ENCODE results near the gene HYAL4. TPM values are rescaled to one million over a fixed set of nuclear protein-coding genes. Genes with fewer than 3 reads are reported as not detected.
"Not testable (repeated sequence)": the region's sequence is repeated elsewhere in the genome, so short reads cannot be mapped to it uniquely, and the experiment has no call there.

HYAL4 gene
- total and polyA plus RNA-seq, 5 donors from 2014 or later = not detected

DNA sequence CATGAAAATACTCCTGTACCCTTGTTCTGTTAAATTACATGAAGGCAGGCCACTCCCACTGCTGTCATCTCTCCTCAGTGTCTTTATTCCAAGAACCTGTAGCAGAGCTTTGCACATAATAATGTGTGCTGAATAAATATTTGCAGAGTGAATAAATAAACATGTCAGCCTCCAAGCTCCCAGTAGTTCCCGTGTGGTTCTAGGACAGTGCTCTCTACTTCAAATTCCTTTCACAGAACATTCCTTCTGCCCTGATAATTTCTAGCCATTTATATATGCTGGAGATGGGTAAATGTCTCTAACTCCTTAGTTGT, 20.3 kb upstream of the HYAL4 start:
- Histone ChIP-seq H3K27ac (ENCODE audit: insufficient read depth, low read length, poor library complexity, severe bottlenecking) (no peak overlapping the region), H3K4me3 (ENCODE audit: low read depth, low read length) (no peak overlapping the region), H3K27me3 (ENCODE audit: control insufficient read depth, insufficient read depth, low read length) (no peaks in the 10 kb centered on the region), H3K9me3 (ENCODE audit: control insufficient read depth in 2 of 2, low read length in 2 of 2) (no peaks in the 10 kb centered on the region), H3K4me1 (ENCODE audit: control insufficient read depth, insufficient read depth, low read length, poor library complexity, severe bottlenecking) (no peaks in the 10 kb centered on the region), H3K36me3 (ENCODE audit: control insufficient read depth, insufficient read depth, low read length) (no peaks in the 10 kb centered on the region)
- ATAC-seq (ENCODE audit: low read depth in 2 of 2) (no peak), DNase-seq (no peak)
- Mint-ChIP-seq H3K27me3 (no peaks in the 10 kb centered on the region), H3K27ac (no peak overlapping the region), H3K36me3 (no peaks in the 10 kb centered on the region), H3K4me1 (peaks cover 4 to 9% (median 7%) of the 10 kb centered on the region in 4 donors), H3K9me3 (peaks cover 0 to 2% (median 0%) of the 10 kb centered on the region in 7 donors), H3K4me3 (peak overlapping the region in 1 of 4 donors; percentile 2)

DNA sequence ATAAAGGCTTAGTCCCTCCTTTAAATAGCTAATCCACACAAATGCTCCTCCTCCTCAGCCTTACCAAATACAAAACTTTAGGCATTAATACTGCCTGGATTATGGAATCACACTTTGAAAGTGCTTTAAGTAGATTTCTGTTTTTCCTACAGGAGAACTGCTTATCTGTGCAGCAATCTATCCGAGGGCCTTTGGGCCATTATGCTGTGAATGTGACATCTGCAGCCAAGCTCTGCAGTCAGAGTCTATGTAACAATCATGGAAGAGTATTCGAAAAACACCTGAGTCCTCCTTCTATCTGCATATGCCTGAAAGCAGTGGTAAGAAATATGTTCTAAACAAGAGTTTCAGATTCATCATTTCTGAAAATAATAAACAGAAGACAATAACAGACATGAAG, 16.2 kb upstream of the HYAL4 start:
- peaks cover 9% of the 10 kb centered on the region for H3K27me3 Mint-ChIP-seq
- no peak overlapping the region for H3K4me3 ChIP-seq (ENCODE audit: low read depth, low read length)
- no peaks in the 10 kb centered on the region for H3K27me3 ChIP-seq (ENCODE audit: control insufficient read depth, insufficient read depth, low read length)
- H3K36me3 Mint-ChIP-seq = no peaks in the 10 kb centered on the region
- H3K9me3 ChIP-seq (ENCODE audit: control insufficient read depth in 2 of 2, low read length in 2 of 2) = no peaks in the 10 kb centered on the region
- H3K27ac ChIP-seq (ENCODE audit: insufficient read depth, low read length, poor library complexity, severe bottlenecking) = no peak overlapping the region
- peaks cover 4 to 9% (median 7%) of the 10 kb centered on the region in 4 donors for H3K4me1 Mint-ChIP-seq
- no peak for DNase-seq
- H3K27ac Mint-ChIP-seq = no peak overlapping the region
- H3K4me1 ChIP-seq (ENCODE audit: control insufficient read depth, insufficient read depth, low read length, poor library complexity, severe bottlenecking) = no peaks in the 10 kb centered on the region
- no peaks in the 10 kb centered on the region for H3K36me3 ChIP-seq (ENCODE audit: control insufficient read depth, insufficient read depth, low read length)
- H3K4me3 Mint-ChIP-seq = no peak overlapping the region
- ATAC-seq (ENCODE audit: low read depth in 2 of 2) = no peak
- peaks cover 0 to 5% (median 0%) of the 10 kb centered on the region in 7 donors for H3K9me3 Mint-ChIP-seq

DNA sequence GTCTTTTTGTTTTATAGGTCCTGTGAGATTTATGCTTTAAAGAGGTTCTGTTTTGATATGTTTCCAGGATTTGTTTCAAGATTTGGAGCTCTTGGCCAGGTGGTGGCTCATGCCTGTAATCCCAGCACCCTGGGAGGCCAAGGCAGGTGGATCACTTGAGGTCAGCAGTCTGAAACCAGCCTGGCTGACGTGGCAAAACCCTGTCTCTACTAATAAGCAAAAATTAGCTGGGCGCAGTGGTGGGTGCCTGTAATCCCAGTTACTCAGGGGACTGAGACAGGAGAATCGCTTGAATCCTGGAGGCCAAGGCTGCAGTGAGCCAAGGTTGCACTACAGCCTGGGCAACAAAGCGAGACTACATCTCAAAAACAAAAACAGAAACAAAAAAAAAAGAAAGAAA, 8.3 kb upstream of the HYAL4 start:
- Mint-ChIP-seq H3K36me3 (no peaks in the 10 kb centered on the region), H3K4me3 (no peak overlapping the region), H3K27me3 (peaks cover 14% of the 10 kb centered on the region), H3K4me1 (no peaks in the 10 kb centered on the region), H3K9me3 (peaks cover 0 to 15% (median 2%) of the 10 kb centered on the region in 7 donors), H3K27ac (no peak overlapping the region)
- H3K27me3 ChIP-seq (ENCODE audit: control insufficient read depth, insufficient read depth, low read length) = no peaks in the 10 kb centered on the region
- ATAC-seq (ENCODE audit: low read depth in 2 of 2) = no peak
- no peaks in the 10 kb centered on the region for H3K9me3 ChIP-seq (ENCODE audit: control insufficient read depth in 2 of 2, low read length in 2 of 2)
- H3K27ac ChIP-seq (ENCODE audit: insufficient read depth, low read length, poor library complexity, severe bottlenecking) = no peak overlapping the region
- no peak for DNase-seq
- H3K4me3 ChIP-seq (ENCODE audit: low read depth, low read length) = no peak overlapping the region
- no peaks in the 10 kb centered on the region for H3K4me1 ChIP-seq (ENCODE audit: control insufficient read depth, insufficient read depth, low read length, poor library complexity, severe bottlenecking)
- H3K36me3 ChIP-seq (ENCODE audit: control insufficient read depth, insufficient read depth, low read length) = no peaks in the 10 kb centered on the region

DNA sequence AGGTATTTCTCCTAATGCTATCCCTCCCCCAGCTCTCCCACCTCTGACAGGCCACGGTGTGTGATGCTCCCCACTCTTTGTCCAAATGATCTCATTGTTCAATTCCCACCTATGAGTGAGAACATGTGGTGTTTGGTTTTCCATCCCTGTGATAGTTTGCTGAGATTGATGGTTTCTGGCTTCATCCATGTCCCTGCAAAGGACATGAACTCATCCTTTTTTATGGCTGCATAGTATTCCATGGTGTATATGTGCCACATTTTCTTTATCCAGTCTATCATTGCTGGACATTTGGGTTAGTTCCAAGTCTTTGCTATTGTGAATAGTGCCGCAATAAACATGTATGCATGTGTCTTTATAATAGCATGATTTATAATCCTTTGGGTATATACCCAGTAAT, 5.9 kb upstream of the HYAL4 start:
- H3K27me3 Mint-ChIP-seq; H3K27ac Mint-ChIP-seq; DNase-seq; H3K9me3 ChIP-seq (ENCODE audit: control insufficient read depth in 2 of 2, low read length in 2 of 2); H3K36me3 ChIP-seq (ENCODE audit: control insufficient read depth, insufficient read depth, low read length); H3K4me1 Mint-ChIP-seq; H3K4me3 Mint-ChIP-seq; H3K27me3 ChIP-seq (ENCODE audit: control insufficient read depth, insufficient read depth, low read length); H3K4me1 ChIP-seq (ENCODE audit: control insufficient read depth, insufficient read depth, low read length, poor library complexity, severe bottlenecking); ATAC-seq (ENCODE audit: low read depth in 2 of 2); H3K36me3 Mint-ChIP-seq; H3K27ac ChIP-seq (ENCODE audit: insufficient read depth, low read length, poor library complexity, severe bottlenecking); H3K4me3 ChIP-seq (ENCODE audit: low read depth, low read length): not testable (repeated sequence)
- peaks cover 0 to 15% (median 2%) of the 10 kb centered on the region in 7 donors for H3K9me3 Mint-ChIP-seq

DNA sequence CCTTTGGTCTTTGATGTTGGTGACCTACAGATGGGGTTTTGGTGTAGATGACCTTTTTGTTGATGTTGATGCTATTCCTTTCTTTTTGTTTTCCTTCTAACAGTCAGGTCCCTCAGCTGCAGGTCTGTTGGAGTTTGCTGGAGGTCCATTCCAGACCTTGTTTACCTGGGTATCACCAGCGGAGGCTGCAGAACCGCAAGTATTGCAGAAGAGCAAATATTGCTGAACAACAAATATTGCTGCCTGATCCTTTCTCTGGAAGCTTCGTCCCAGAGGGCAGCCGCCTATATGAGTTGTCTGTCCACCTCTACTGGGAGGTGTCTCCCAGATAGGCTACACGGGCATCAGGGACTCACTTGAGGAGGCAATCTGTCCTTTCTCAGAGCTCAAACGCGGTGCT, 827 bp upstream of the HYAL4 start:
- H3K4me3 Mint-ChIP-seq = not testable (repeated sequence)
- peaks cover 0 to 12% (median 3%) of the 10 kb centered on the region in 7 donors for H3K9me3 Mint-ChIP-seq

DNA sequence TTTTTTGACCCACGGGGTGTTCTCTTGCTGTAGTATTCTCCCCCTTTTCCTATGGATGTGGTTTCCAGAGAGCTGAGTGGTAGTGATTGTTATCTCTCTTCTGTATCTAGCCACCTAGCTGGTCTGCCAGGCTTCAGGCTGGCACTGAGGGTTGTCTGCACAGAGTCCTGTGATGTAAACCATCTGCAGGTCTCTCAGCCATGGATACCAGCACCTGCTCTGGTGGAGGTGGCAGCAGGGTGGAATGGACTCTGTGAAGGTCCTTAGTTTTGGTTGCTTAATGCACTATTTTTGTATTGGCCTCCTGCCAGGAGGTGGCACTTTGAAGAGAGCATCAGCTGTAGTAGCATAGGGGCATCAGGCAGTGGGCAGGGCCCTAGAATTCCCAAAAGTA, 851 bp downstream of the HYAL4 start:
- no peak overlapping the region for H3K27ac Mint-ChIP-seq
- DNase-seq (no peak), ATAC-seq (ENCODE audit: low read depth in 2 of 2) (no peak)
- Histone ChIP-seq H3K27me3 (ENCODE audit: control insufficient read depth, insufficient read depth, low read length) (no peaks in the 10 kb centered on the region), H3K4me1 (ENCODE audit: control insufficient read depth, insufficient read depth, low read length, poor library complexity, severe bottlenecking) (no peaks in the 10 kb centered on the region), H3K4me3 (ENCODE audit: low read depth, low read length) (no peak overlapping the region), H3K36me3 (ENCODE audit: control insufficient read depth, insufficient read depth, low read length) (no peaks in the 10 kb centered on the region), H3K9me3 (ENCODE audit: control insufficient read depth in 2 of 2, low read length in 2 of 2) (no peaks in the 10 kb centered on the region), H3K27ac (ENCODE audit: insufficient read depth, low read length, poor library complexity, severe bottlenecking) (no peak overlapping the region)
- no peaks in the 10 kb centered on the region for H3K27me3 Mint-ChIP-seq
- H3K4me1 Mint-ChIP-seq = no peaks in the 10 kb centered on the region
- peaks cover 3% of the 10 kb centered on the region for H3K36me3 Mint-ChIP-seq
- H3K9me3 Mint-ChIP-seq = peaks cover 0 to 8% (median 2%) of the 10 kb centered on the region in 7 donors
- no peak overlapping the region for H3K4me3 Mint-ChIP-seq

More for the DNA sequence above, 827 bp upstream of the HYAL4 start:
- H3K4me1 ChIP-seq (ENCODE audit: control insufficient read depth, insufficient read depth, low read length, poor library complexity, severe bottlenecking); H3K36me3 ChIP-seq (ENCODE audit: control insufficient read depth, insufficient read depth, low read length); H3K27me3 ChIP-seq (ENCODE audit: control insufficient read depth, insufficient read depth, low read length); ATAC-seq (ENCODE audit: low read depth in 2 of 2); DNase-seq; H3K4me1 Mint-ChIP-seq; H3K4me3 ChIP-seq (ENCODE audit: low read depth, low read length); H3K36me3 Mint-ChIP-seq; H3K27ac Mint-ChIP-seq; H3K27ac ChIP-seq (ENCODE audit: insufficient read depth, low read length, poor library complexity, severe bottlenecking); H3K9me3 ChIP-seq (ENCODE audit: control insufficient read depth in 2 of 2, low read length in 2 of 2); H3K27me3 Mint-ChIP-seq: not testable (repeated sequence)

DNA sequence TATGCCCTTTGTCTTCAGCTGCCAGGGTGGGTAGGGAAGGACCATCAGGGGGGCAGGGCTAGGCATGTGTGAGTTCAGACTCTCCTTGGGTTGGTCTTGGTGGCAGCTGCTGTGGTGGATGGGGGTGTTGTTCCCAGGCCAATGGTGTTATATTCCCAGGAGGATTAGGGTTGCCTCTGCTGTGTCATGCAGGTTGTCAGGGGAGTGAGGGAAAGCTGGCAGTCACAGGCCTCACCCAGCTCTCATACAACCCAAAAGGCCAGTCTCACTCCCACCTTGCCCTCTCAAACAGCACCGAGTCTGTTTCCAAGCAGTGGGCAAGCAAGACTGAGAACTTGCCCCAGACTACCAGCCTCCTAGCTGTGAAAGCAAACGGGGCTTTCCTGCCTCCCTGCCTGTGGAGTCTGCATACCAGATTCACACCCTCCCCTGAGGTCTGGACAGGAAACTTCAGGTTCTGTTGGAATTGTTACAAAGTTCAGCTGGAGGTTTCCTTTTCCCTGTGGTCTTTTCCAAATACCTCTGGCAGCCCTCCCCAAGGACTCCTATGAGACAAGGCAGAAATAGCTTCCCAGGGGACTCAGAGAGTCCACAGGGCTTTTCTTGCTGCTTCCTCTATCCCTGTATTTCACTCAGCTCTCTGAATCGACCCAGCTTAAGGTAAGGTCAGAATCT, 1.4 kb downstream of the HYAL4 start:
- Histone ChIP-seq H3K9me3 (ENCODE audit: control insufficient read depth in 2 of 2, low read length in 2 of 2) (no peaks in the 10 kb centered on the region), H3K4me3 (ENCODE audit: low read depth, low read length) (no peak overlapping the region), H3K27me3 (ENCODE audit: control insufficient read depth, insufficient read depth, low read length) (no peaks in the 10 kb centered on the region), H3K36me3 (ENCODE audit: control insufficient read depth, insufficient read depth, low read length) (no peaks in the 10 kb centered on the region), H3K27ac (ENCODE audit: insufficient read depth, low read length, poor library complexity, severe bottlenecking) (no peak overlapping the region), H3K4me1 (ENCODE audit: control insufficient read depth, insufficient read depth, low read length, poor library complexity, severe bottlenecking) (no peaks in the 10 kb centered on the region)
- peaks cover 3% of the 10 kb centered on the region for H3K36me3 Mint-ChIP-seq
- no peak for DNase-seq
- no peaks in the 10 kb centered on the region for H3K27me3 Mint-ChIP-seq
- no peak for ATAC-seq (ENCODE audit: low read depth in 2 of 2)
- H3K27ac Mint-ChIP-seq = no peak overlapping the region
- H3K4me1 Mint-ChIP-seq = no peaks in the 10 kb centered on the region
- peaks cover 0 to 6% (median 0%) of the 10 kb centered on the region in 7 donors for H3K9me3 Mint-ChIP-seq
- H3K4me3 Mint-ChIP-seq = no peak overlapping the region

DNA sequence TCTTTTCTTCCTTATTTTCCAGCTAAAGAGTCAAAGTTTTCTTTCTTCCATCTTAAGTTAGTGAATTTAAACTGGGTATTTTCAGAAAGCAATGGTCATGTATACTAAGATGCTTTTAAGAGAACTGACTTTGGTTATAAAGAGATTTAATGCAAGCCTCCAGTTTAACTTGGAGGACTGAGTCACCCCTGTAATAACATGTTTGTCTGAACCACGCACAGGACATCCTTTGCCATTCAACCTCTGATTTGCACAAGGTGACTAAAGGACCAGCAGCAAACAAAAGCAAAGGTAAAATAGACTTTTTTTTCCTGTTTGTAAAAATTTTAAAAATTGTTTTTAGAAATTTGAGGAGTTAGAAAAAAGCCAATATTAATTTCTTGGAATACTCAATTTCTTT, 2.9 kb downstream of the HYAL4 start:
- H3K27me3 ChIP-seq (ENCODE audit: control insufficient read depth, insufficient read depth, low read length) = no peaks in the 10 kb centered on the region
- H3K27ac ChIP-seq (ENCODE audit: insufficient read depth, low read length, poor library complexity, severe bottlenecking) = no peak overlapping the region
- Mint-ChIP-seq H3K9me3 (peaks cover 0 to 7% (median 2%) of the 10 kb centered on the region in 7 donors), H3K4me1 (no peaks in the 10 kb centered on the region), H3K27ac (no peak overlapping the region), H3K4me3 (no peak overlapping the region), H3K27me3 (no peaks in the 10 kb centered on the region), H3K36me3 (peaks cover 3% of the 10 kb centered on the region)
- H3K36me3 ChIP-seq (ENCODE audit: control insufficient read depth, insufficient read depth, low read length) = no peaks in the 10 kb centered on the region
- no peak overlapping the region for H3K4me3 ChIP-seq (ENCODE audit: low read depth, low read length)
- ATAC-seq (ENCODE audit: low read depth in 2 of 2) (no peak), DNase-seq (no peak)
- H3K9me3 ChIP-seq (ENCODE audit: control insufficient read depth in 2 of 2, low read length in 2 of 2) = no peaks in the 10 kb centered on the region
- no peaks in the 10 kb centered on the region for H3K4me1 ChIP-seq (ENCODE audit: control insufficient read depth, insufficient read depth, low read length, poor library complexity, severe bottlenecking)
